WI38 (cell line): ENCODE measurements around the gene IKZF2.

ENCODE experiments used
- H3K4me3 ChIP-seq: 2 replicates; pipeline ENCODE4 v1.5.1; 2011; ENCODE audit warnings: low read depth, mild to moderate bottlenecking, control low read depth, low read length
- CTCF ChIP-seq: IDR thresholded peaks from 2 replicates; pipeline ENCODE4 v1.5.1; 2012; ENCODE audit warnings: low read depth, mild to moderate bottlenecking, control low read depth, low read length

The IKZF2 gene

GRCh38 chr2:213046431-213046830 lies 105.0 kb downstream of the IKZF2 start:
- no peak for TF ChIP-seq CTCF
- no peak overlapping the region for H3K4me3 ChIP-seq

- no peak overlapping the region for H3K4me3 ChIP-seq
- no peak for TF ChIP-seq CTCF
Measured at GRCh38 chr2:213043566-213043965, 107.8 kb downstream of the IKZF2 start.

- TF ChIP-seq CTCF = no peak
- no peak overlapping the region for H3K4me3 ChIP-seq
Measured at GRCh38 chr2:213042262-213042661, 109.2 kb downstream of the IKZF2 start.

- TF ChIP-seq CTCF = no peak
- H3K4me3 ChIP-seq = no peak overlapping the region
Measured at GRCh38 chr2:213036836-213037235, 114.6 kb downstream of the IKZF2 start.

- no peak overlapping the region for H3K4me3 ChIP-seq
- TF ChIP-seq CTCF = no peak
Measured at GRCh38 chr2:213034585-213034984, 116.8 kb downstream of the IKZF2 start.

GRCh38 chr2:213032607-213033006 lies 118.8 kb downstream of the IKZF2 start:
- no peak for TF ChIP-seq CTCF

GRCh38 chr2:213022987-213023386 lies 128.4 kb downstream of the IKZF2 start:
- TF ChIP-seq CTCF = no peak

More at GRCh38 chr2:213032607-213033006, 118.8 kb downstream of the IKZF2 start:
- H3K4me3 ChIP-seq = no peak overlapping the region

More at GRCh38 chr2:213022987-213023386, 128.4 kb downstream of the IKZF2 start:
- no peak overlapping the region for H3K4me3 ChIP-seq
